OCI-LY7 (cell line): ENCODE results near the gene ANGPTL8. TPM values are rescaled to one million over a fixed set of nuclear protein-coding genes. Genes with fewer than 3 reads are reported as not detected.

Experiments used
- BruUV-seq: library from RNA; stranded (reverse); fragments of 400-500 nt; replicated peaks from 2 replicates; lab custom pipeline; 2021; lab: Mats Ljungman, UMichigan
- CTCF ChIA-PET: fragments of 300-600 bp; sonication (Branson Sonifier 250); formaldehyde crosslinking; loops from one replicate; lab custom pipeline; 2022; ENCODE audit warnings: antibody characterized with exemption; ENCODE audit not compliant: unreplicated experiment; lab: Charles Lee
- POLR2A ChIA-PET: fragments of 300-600 bp; sonication (Branson Sonifier 250); formaldehyde crosslinking; loops from one replicate; lab custom pipeline; 2022; ENCODE audit warnings: antibody characterized with exemption; lab: Charles Lee
- DNase-seq: peaks from one replicate; pipeline ENCODE4 v3.0.0-alpha.2; 2015; ENCODE audit warnings: low spot score
- H2AFZ ChIP-seq: fragments of 200-600 bp; sonication (generic), shearing (Covaris generic); 2 replicates; pipeline ENCODE4 v1.6.1; 2014; ENCODE audit warnings: mild to moderate bottlenecking, antibody characterized with exemption, low read length, moderate library complexity
- H3K27ac ChIP-seq: fragments of 200-600 bp; sonication (generic); 2 replicates; pipeline ENCODE4 v1.5.1; 2014; ENCODE audit warnings: mixed run types, low read depth, mild to moderate bottlenecking, moderate library complexity, low read length, inconsistent platforms; ENCODE audit not compliant: poor library complexity, severe bottlenecking
- H3K36me3 ChIP-seq: fragments of 200-600 bp; sonication (generic); 2 replicates; pipeline ENCODE4 v1.6.1; 2014; ENCODE audit warnings: mild to moderate bottlenecking, antibody characterized with exemption, low read length, moderate library complexity, mixed read lengths; ENCODE audit not compliant: insufficient read depth
- H3K4me1 ChIP-seq: fragments of 200-600 bp; sonication (generic); 2 replicates; pipeline ENCODE4 v1.5.1; 2014; ENCODE audit warnings: mild to moderate bottlenecking, low read length; ENCODE audit not compliant: insufficient read depth, poor library complexity, severe bottlenecking
- H3K4me2 ChIP-seq: fragments of 200-600 bp; sonication (generic); 2 replicates; pipeline ENCODE4 v1.6.1; 2014; ENCODE audit warnings: mild to moderate bottlenecking, low read length
- H3K4me3 ChIP-seq: fragments of 200-600 bp; sonication (generic); 2 replicates; pipeline ENCODE4 v1.5.1; 2014; ENCODE audit warnings: mild to moderate bottlenecking, low read depth, low read length; ENCODE audit not compliant: poor library complexity, severe bottlenecking
- H3K79me2 ChIP-seq: fragments of 200-600 bp; sonication (generic); 2 replicates; pipeline ENCODE4 v1.6.1; 2016; ENCODE audit warnings: low read depth, mild to moderate bottlenecking, low read length, moderate library complexity, mixed read lengths; ENCODE audit not compliant: insufficient read depth
- H3K9me2 ChIP-seq: fragments of 200-600 bp; sonication (generic); 2 replicates; pipeline ENCODE4 v1.6.1; 2016; ENCODE audit warnings: mild to moderate bottlenecking, low read length, mixed read lengths; ENCODE audit not compliant: insufficient read depth
- H3K9me3 ChIP-seq: fragments of 200-600 bp; sonication (generic); 2 replicates; pipeline ENCODE4 v1.6.1; 2014; ENCODE audit warnings: mild to moderate bottlenecking, mixed run types, low read length, mixed read lengths
- H4K20me1 ChIP-seq: fragments of 200-600 bp; sonication (generic); 2 replicates; pipeline ENCODE4 v1.6.1; 2014; ENCODE audit warnings: mild to moderate bottlenecking, antibody characterized with exemption, low read length, moderate library complexity, mixed read lengths; ENCODE audit not compliant: insufficient read depth
- CTCF ChIP-seq: fragments of 200-600 bp; sonication (generic); conservative IDR thresholded peaks from 2 replicates; pipeline ENCODE4 v1.5.1; 2014; ENCODE audit warnings: mild to moderate bottlenecking, antibody characterized with exemption, low read length, moderate library complexity, mixed read lengths
- EZH2phosphoT487 ChIP-seq: fragments of 200-600 bp; sonication (generic); IDR thresholded peaks from 2 replicates; pipeline ENCODE4 v1.6.1; 2018; ENCODE audit warnings: low read depth, borderline replicate concordance, mild to moderate bottlenecking, mixed run types, antibody characterized with exemption, low read length, moderate library complexity, mixed read lengths
- intact Hi-C: fragments of 100-400 bp; cut with micrococcal nuclease; formaldehyde crosslinking; loops from one replicate; pipeline ENCODE4 v1.10.0; 2022; ENCODE audit not compliant: unreplicated experiment
- total RNA-seq, 2 experiments: library from RNA; depleted of rRNA in 1 of 2; stranded (reverse); fragments of >200 nt in 1 of 2; shearing (Covaris generic) in 1 of 2; gene quantifications; 2 replicates each; pipeline ENCODE4 v1.2.3, GENCODE V29; 2014 to 2022

Gene ANGPTL8
- total RNA-seq, 2 experiments from 2014 or later, result not detected

DNA sequence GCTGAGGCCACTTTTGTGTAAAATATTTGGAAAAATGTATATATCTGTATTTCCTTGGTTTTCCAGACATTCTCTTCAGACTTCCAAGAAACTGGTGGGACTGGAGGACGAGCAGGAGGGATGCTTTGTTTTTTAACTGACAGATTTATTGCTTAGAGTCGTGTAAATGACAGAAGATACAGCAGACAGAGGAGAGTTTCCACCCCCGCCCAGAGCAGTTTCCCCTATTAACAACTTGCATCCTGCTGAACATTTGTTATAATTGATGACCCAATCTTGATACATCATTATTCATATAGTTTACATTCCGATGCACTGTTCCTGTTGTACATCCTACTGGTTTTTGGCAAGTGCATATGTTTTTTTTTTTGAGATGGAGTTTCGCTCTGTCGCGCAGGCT is 30.0 kb downstream of the ANGPTL8 start:
- DNase-seq, result no peak
- Histone ChIP-seq H3K4me3 (no peak overlapping the region), H3K9me3 (no peaks in the 10 kb centered on the region), H3K36me3 (no peaks in the 10 kb centered on the region), H3K79me2 (no peaks in the 10 kb centered on the region), H4K20me1 (no peaks in the 10 kb centered on the region), H2AFZ (no peak overlapping the region), H3K4me1 (peaks cover 9% of the 10 kb centered on the region), H3K27ac (no peak overlapping the region), H3K4me2 (no peak overlapping the region), H3K9me2 (no peaks in the 10 kb centered on the region)
- ChIA-PET POLR2A (no interaction called here), CTCF (no interaction called here)
- TF ChIP-seq EZH2phosphoT487 (no peak), CTCF (no peak)
- BruUV-seq, result no TSS peak
- intact Hi-C loops, result no loop called here

GRCh38 chr19:11273296-11273695 is 33.9 kb downstream of the ANGPTL8 start:
- no peak overlapping the region for H2AFZ ChIP-seq
- no peak overlapping the region for H3K4me3 ChIP-seq
- BruUV-seq, result no TSS peak
- no peak overlapping the region for H3K27ac ChIP-seq
- TF ChIP-seq EZH2phosphoT487, result no peak
- no peak for TF ChIP-seq CTCF
- no peaks in the 10 kb centered on the region for H4K20me1 ChIP-seq
- no peaks in the 10 kb centered on the region for H3K4me1 ChIP-seq
- H3K9me3 ChIP-seq, result no peaks in the 10 kb centered on the region
- H3K4me2 ChIP-seq, result no peak overlapping the region
- CTCF ChIA-PET, result no interaction called here
- H3K79me2 ChIP-seq, result no peaks in the 10 kb centered on the region
- no peaks in the 10 kb centered on the region for H3K36me3 ChIP-seq
- intact Hi-C loops, result no loop called here
- POLR2A ChIA-PET, result interaction anchor here (0.5 to 0.6 kb wide), 3 partner anchors 25 to 51 kb away, joined by 3 to 4 read pairs (median 3); no protein-coding TSS in a partner anchor
- H3K9me2 ChIP-seq, result no peaks in the 10 kb centered on the region
- no peak for DNase-seq

DNA sequence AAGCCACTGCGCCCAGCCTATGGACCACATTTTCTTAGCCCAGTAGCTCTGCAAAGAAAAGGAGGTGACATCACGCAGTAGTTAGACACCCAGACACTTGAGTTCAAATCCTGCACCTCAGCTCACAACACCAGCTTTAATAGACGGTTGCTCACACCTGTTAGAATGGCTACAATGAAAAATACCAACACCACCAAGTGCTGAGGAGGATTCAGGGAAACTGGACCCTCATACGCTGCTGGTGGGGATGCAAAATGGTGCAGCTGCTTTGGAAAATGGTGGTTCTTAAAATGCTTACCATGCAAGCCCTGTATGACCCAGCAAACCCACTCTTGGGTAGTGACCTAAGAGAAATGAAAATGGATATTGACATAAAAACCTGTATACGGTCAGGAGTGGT is 34.6 kb downstream of the ANGPTL8 start:
- Histone ChIP-seq H3K9me2 (no peaks in the 10 kb centered on the region), H2AFZ (no peak overlapping the region), H3K36me3 (no peaks in the 10 kb centered on the region), H3K79me2 (no peaks in the 10 kb centered on the region), H3K27ac (no peak overlapping the region), H3K4me3 (no peak overlapping the region), H3K4me1 (no peaks in the 10 kb centered on the region), H4K20me1 (no peaks in the 10 kb centered on the region), H3K9me3 (no peaks in the 10 kb centered on the region), H3K4me2 (no peak overlapping the region)
- POLR2A ChIA-PET, result interaction anchor here (0.5 to 0.7 kb wide), 2 partner anchors 50 to 204 kb away, joined by 3 read pairs; no protein-coding TSS in a partner anchor
- CTCF ChIA-PET, result no interaction called here
- intact Hi-C loops, result no loop called here
- TF ChIP-seq EZH2phosphoT487 (no peak), CTCF (no peak)
- BruUV-seq, result no TSS peak
- DNase-seq, result no peak
